OCI-LY1 (cell line): ENCODE results near the gene S1PR4.

Experiments used
- EZH2 ChIP-seq: fragments of 200-600 bp; sonication (generic), shearing (Covaris generic); IDR thresholded peaks from 2 replicates; pipeline ENCODE4 v1.8.0; 2017; ENCODE audit warnings: borderline replicate concordance, mixed run types, mild to moderate bottlenecking, antibody characterized with exemption, low read length, moderate library complexity, mixed read lengths
- TF ChIP-seq, protein P1 (sequence below): fragments of 200-600 bp; sonication (generic), shearing (Covaris generic); IDR thresholded peaks from 2 replicates; pipeline ENCODE4 v1.5.1; 2017; ENCODE audit warnings: mild to moderate bottlenecking, antibody characterized with exemption, low read length, moderate library complexity, mixed read lengths

DNA sequence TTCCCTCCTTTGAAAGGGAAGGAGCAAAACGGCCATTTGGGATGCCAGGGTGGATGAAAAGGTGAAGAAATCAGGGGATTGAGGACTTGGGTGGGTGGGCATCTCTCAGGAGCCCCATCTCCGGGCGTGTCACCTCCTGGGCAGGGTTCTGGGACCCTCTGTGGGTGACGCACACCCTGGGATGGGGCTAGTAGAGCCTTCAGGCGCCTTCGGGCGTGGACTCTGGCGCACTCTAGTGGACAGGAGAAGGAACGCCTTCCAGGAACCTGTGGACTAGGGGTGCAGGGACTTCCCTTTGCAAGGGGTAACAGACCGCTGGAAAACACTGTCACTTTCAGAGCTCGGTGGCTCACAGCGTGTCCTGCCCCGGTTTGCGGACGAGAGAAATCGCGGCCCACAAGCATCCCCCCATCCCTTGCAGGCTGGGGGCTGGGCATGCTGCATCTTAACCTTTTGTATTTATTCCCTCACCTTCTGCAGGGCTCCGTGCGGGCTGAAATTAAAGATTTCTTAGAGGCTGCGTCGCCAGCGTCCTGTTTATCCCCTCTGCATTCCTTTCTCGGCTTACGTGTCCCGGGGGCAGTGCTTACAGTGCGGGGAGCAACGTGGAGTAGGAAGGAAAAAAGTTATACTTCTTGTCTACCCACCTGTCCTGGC is 15.2 kb upstream of the S1PR4 start:
- TF ChIP-seq, protein P1, sequence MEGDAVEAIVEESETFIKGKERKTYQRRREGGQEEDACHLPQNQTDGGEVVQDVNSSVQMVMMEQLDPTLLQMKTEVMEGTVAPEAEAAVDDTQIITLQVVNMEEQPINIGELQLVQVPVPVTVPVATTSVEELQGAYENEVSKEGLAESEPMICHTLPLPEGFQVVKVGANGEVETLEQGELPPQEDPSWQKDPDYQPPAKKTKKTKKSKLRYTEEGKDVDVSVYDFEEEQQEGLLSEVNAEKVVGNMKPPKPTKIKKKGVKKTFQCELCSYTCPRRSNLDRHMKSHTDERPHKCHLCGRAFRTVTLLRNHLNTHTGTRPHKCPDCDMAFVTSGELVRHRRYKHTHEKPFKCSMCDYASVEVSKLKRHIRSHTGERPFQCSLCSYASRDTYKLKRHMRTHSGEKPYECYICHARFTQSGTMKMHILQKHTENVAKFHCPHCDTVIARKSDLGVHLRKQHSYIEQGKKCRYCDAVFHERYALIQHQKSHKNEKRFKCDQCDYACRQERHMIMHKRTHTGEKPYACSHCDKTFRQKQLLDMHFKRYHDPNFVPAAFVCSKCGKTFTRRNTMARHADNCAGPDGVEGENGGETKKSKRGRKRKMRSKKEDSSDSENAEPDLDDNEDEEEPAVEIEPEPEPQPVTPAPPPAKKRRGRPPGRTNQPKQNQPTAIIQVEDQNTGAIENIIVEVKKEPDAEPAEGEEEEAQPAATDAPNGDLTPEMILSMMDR: peak; percentile 82
- no peak for TF ChIP-seq EZH2
